Panc1 (cell line): ENCODE data around the gene AOC3. TPM values are rescaled to one million over a fixed set of nuclear protein-coding genes. Genes with fewer than 3 reads are reported as not detected.
A peak's percentile ranks its signal among the peaks of the same experiment; 100 is the strongest.

Experiments used
- ATAC-seq: fragments of 200-7000 bp; cut with Tn5 transposase; 2 replicates; pipeline ENCODE4 v1.9.1; 2020; ENCODE audit warnings: mild to moderate bottlenecking, moderate library complexity
- BruUV-seq: library from RNA; stranded (reverse); fragments of 400-500 nt; replicated peaks from 2 replicates; lab custom pipeline; 2021; lab: Mats Ljungman, UMichigan
- CTCF ChIA-PET: fragments of 300-600 bp; sonication (Branson Sonifier 250); formaldehyde crosslinking; loops from one replicate; lab custom pipeline; 2022; ENCODE audit warnings: antibody characterized with exemption; lab: Charles Lee
- POLR2A ChIA-PET: fragments of 300-600 bp; sonication (Branson Sonifier 250); formaldehyde crosslinking; loops from one replicate; lab custom pipeline; 2022; ENCODE audit warnings: antibody characterized with exemption; lab: Charles Lee
- DNase-seq: peaks from one replicate; pipeline ENCODE4 v3.0.0-alpha.2; 2010; ENCODE audit warnings: low read depth, low spot score
- H3K27ac ChIP-seq: 2 replicates; pipeline ENCODE4 v1.5.1; 2011; ENCODE audit warnings: mild to moderate bottlenecking, low read length, inconsistent platforms
- H3K27me3 ChIP-seq: fragments of 200-500 bp; sonication (Bioruptor generic); 2 replicates; pipeline ENCODE4 v1.6.0; 2014; ENCODE audit warnings: low read length, inconsistent platforms; ENCODE audit not compliant: control insufficient read depth, insufficient read depth
- H3K36me3 ChIP-seq: fragments of 200-500 bp; sonication (Bioruptor generic); 2 replicates; pipeline ENCODE4 v1.5.1; 2014; ENCODE audit warnings: inconsistent platforms, mild to moderate bottlenecking, low read length, moderate library complexity; ENCODE audit not compliant: control insufficient read depth, insufficient read depth
- H3K4me1 ChIP-seq: 2 replicates; pipeline ENCODE4 v1.5.1; 2011; ENCODE audit warnings: inconsistent platforms, mild to moderate bottlenecking, low read length, moderate library complexity; ENCODE audit not compliant: control insufficient read depth, insufficient read depth
- H3K4me3 ChIP-seq, 2 experiments: 2 replicates each; pipeline ENCODE4 v1.5.1; 2011 to 2012; ENCODE audit warnings: low read depth in 2 of 2, low read length in 2 of 2, mild to moderate bottlenecking in 2 of 2, inconsistent platforms in 1 of 2, moderate library complexity in 1 of 2
- H3K9me3 ChIP-seq: fragments of 200-500 bp; sonication (Bioruptor generic); 2 replicates; pipeline ENCODE4 v1.5.1; 2014; ENCODE audit warnings: low read depth, mild to moderate bottlenecking, inconsistent platforms, low read length, moderate library complexity; ENCODE audit not compliant: control insufficient read depth, insufficient read depth
- CTCF ChIP-seq: fragments of 450-650 bp; IDR thresholded peaks from 2 replicates; pipeline ENCODE4 v1.5.1; 2017; ENCODE audit warnings: mild to moderate bottlenecking
- POLR2AphosphoS5 ChIP-seq: IDR thresholded peaks from 2 replicates; pipeline ENCODE4 v1.6.1; 2012; ENCODE audit warnings: mild to moderate bottlenecking, low read depth, low read length, moderate library complexity
- REST ChIP-seq, 2 experiments: IDR thresholded peaks; 2 replicates each; pipeline ENCODE4 v1.6.1; 2011 to 2012; ENCODE audit warnings: low read depth in 2 of 2, control low read depth in 1 of 2, low read length in 1 of 2, mild to moderate bottlenecking in 1 of 2, moderate library complexity in 1 of 2; ENCODE audit not compliant: insufficient read depth in 1 of 2
- SIN3A ChIP-seq: IDR thresholded peaks from 2 replicates; pipeline ENCODE4 v1.6.1; 2012; ENCODE audit warnings: low read depth, mild to moderate bottlenecking, low read length, moderate library complexity, borderline replicate concordance; ENCODE audit not compliant: insufficient read depth
- TCF7L2 ChIP-seq: IDR thresholded peaks from 2 replicates; pipeline ENCODE4 v1.6.1; 2011; ENCODE audit warnings: mild to moderate bottlenecking, low read depth, low read length, inconsistent platforms
- in situ Hi-C: cut with HindIII; loops from 2 replicates; pipeline ENCODE4 v1.10.0; 2016; ENCODE audit warnings: low sequenced_read_pairs, low pct_unique_long_range_greater_than_20kb
- intact Hi-C: fragments of 100-400 bp; cut with micrococcal nuclease; formaldehyde crosslinking; loops from one replicate; pipeline ENCODE4 v1.10.0; 2022; ENCODE audit not compliant: unreplicated experiment
- total RNA-seq: library from RNA; stranded (reverse); gene quantifications from one replicate; pipeline ENCODE4 v1.2.1, GENCODE V29; 2021; ENCODE audit not compliant: unreplicated experiment

AOC3 gene
- total RNA-seq, 1 experiment from 2014 or later = 0.21 TPM

- H3K27me3 ChIP-seq = no peaks in the 10 kb centered on the region
- H3K4me3 ChIP-seq = peak overlapping the region; percentile 95 to 96
- peaks cover 8% of the 10 kb centered on the region; the same call in 1 of the 2 replicates for H3K4me1 ChIP-seq
- in situ Hi-C loops = no loop called here
- TSS peak; percentile 94 for BruUV-seq
- TF ChIP-seq TCF7L2 (no peak), SIN3A (no peak), POLR2AphosphoS5 (no peak), REST (IDR thresholded peaks at IDR 0.05; ENCODE audit: insufficient read depth in 1 of 2, low read depth in 2 of 2, low read length in 1 of 2) (no peak), CTCF (no peak)
- ChIA-PET CTCF (no interaction called here), POLR2A (no interaction called here)
- DNase-seq (no peak), ATAC-seq (peak; percentile 22)
- H3K36me3 ChIP-seq = peaks cover 5% of the 10 kb centered on the region
- peak overlapping the region; percentile 93 for H3K27ac ChIP-seq
- intact Hi-C loops = no loop called here
- no peaks in the 10 kb centered on the region for H3K9me3 ChIP-seq
Measured at GRCh38 chr17:42832213-42832933, 18.6 kb upstream of the AOC3 start.

- no peaks in the 10 kb centered on the region for H3K9me3 ChIP-seq
- BruUV-seq = no TSS peak
- intact Hi-C loops = no loop called here
- no peak for TF ChIP-seq CTCF
- TF ChIP-seq POLR2AphosphoS5 = peak; percentile 76
- TF ChIP-seq REST (IDR thresholded peaks at IDR 0.05; ENCODE audit: insufficient read depth in 1 of 2, low read depth in 2 of 2, low read length in 1 of 2) = no peak
- peak; percentile 44; the same call in 1 of the 2 replicates for TF ChIP-seq SIN3A
- peak; percentile 42; the same call in 1 of the 2 replicates for TF ChIP-seq TCF7L2
- H3K4me3 ChIP-seq = peak within 1 kb of the TSS; percentile 95 to 96
- peaks cover 5% of the 10 kb centered on the region for H3K36me3 ChIP-seq
- DNase-seq (peak; percentile 51), ATAC-seq (peak; percentile 98)
- peaks cover 8% of the 10 kb centered on the region; the same call in 1 of the 2 replicates for H3K4me1 ChIP-seq
- peak within 1 kb of the TSS; percentile 93 for H3K27ac ChIP-seq
- no peaks in the 10 kb centered on the region for H3K27me3 ChIP-seq
- ChIA-PET POLR2A (interaction anchor here (0.6 kb wide), 1 partner anchor 135 kb away, joined by 6 read pairs; no protein-coding TSS in a partner anchor), CTCF (no interaction called here)
- in situ Hi-C loops = no loop called here
Measured at GRCh38 chr17:42832934-42833766, 17.8 kb upstream of the AOC3 start, which contains the start of gene PSME3. TSS of gene PSME3 (plus strand) at chr17:42833397. CDS start at chr17:42833632, 235 bp downstream.
